GM23338 (cell line): Measurements from ENCODE around the gene LRIG1. TPM values are rescaled to one million over a fixed set of nuclear protein-coding genes. Genes with fewer than 3 reads are reported as not detected.

ENCODE experiments used
- ATAC-seq: fragments of 200-7000 bp; cut with Tn5 transposase; 3 replicates; pipeline ENCODE4 v1.9.1; 2020
- DNase-seq: peaks from one replicate; pipeline ENCODE4 v3.0.0-alpha.2; 2015; ENCODE audit warnings: low spot score
- H2AFZ ChIP-seq: fragments of 200-600 bp; sonication (generic); 2 replicates; pipeline ENCODE4 v1.8.0; 2016; ENCODE audit warnings: antibody characterized with exemption, mild to moderate bottlenecking, moderate library complexity
- H3F3A ChIP-seq: fragments of 200-600 bp; sonication (generic); replicated peaks from 2 replicates; pipeline ENCODE4 v1.8.0; 2017; ENCODE audit warnings: antibody characterized with exemption, mixed run types, low read depth
- H3K27ac ChIP-seq: fragments of 200-600 bp; sonication (generic); 2 replicates; pipeline ENCODE4 v1.6.1; 2016; ENCODE audit warnings: low read depth
- H3K27me3 ChIP-seq: fragments of 200-600 bp; sonication (generic); 2 replicates; pipeline ENCODE4 v1.8.0; 2016; ENCODE audit warnings: mild to moderate bottlenecking, mixed run types, moderate library complexity; ENCODE audit not compliant: insufficient read depth
- H3K36me3 ChIP-seq: fragments of 200-600 bp; sonication (generic); 2 replicates; pipeline ENCODE4 v1.8.0; 2016; ENCODE audit warnings: mild to moderate bottlenecking; ENCODE audit not compliant: insufficient read depth
- H3K4me1 ChIP-seq: fragments of 200-600 bp; sonication (generic); 2 replicates; pipeline ENCODE4 v1.8.0; 2016; ENCODE audit warnings: mild to moderate bottlenecking, moderate library complexity; ENCODE audit not compliant: insufficient read depth
- H3K4me2 ChIP-seq: fragments of 200-600 bp; sonication (generic); 2 replicates; pipeline ENCODE4 v1.7.1; 2017; ENCODE audit warnings: mixed run types
- H3K4me3 ChIP-seq: fragments of 200-600 bp; sonication (generic); 2 replicates; pipeline ENCODE4 v1.6.1; 2016; ENCODE audit warnings: mixed run types
- H3K79me2 ChIP-seq: fragments of 200-600 bp; sonication (generic); replicated peaks from 2 replicates; pipeline ENCODE4 v1.8.0; 2017; ENCODE audit warnings: mild to moderate bottlenecking; ENCODE audit not compliant: insufficient read depth
- H3K9me2 ChIP-seq: fragments of 200-600 bp; sonication (generic); 2 replicates; pipeline ENCODE4 v1.8.0; 2017; ENCODE audit not compliant: insufficient read depth
- H4K20me1 ChIP-seq: fragments of 200-600 bp; sonication (generic); replicated peaks from 2 replicates; pipeline ENCODE4 v1.8.0; 2017; ENCODE audit warnings: mild to moderate bottlenecking; ENCODE audit not compliant: insufficient read depth
- H3K27ac Mint-ChIP-seq: 2 replicates; pipeline ENCODE4 v1.8.0; 2020; ENCODE audit warnings: inconsistent platforms, mild to moderate bottlenecking, moderate library complexity, mixed read lengths
- H3K27me3 Mint-ChIP-seq: 3 replicates; pipeline ENCODE4 v1.8.0; 2022; ENCODE audit warnings: low read depth, mild to moderate bottlenecking, moderate library complexity, mixed read lengths, inconsistent platforms; ENCODE audit not compliant: insufficient read depth, poor library complexity
- H3K36me3 Mint-ChIP-seq: 3 replicates; pipeline ENCODE4 v1.8.0; 2021; ENCODE audit warnings: low read depth, mild to moderate bottlenecking, inconsistent platforms, moderate library complexity, mixed read lengths
- H3K4me1 Mint-ChIP-seq: 3 replicates; pipeline ENCODE4 v1.8.0; 2020; ENCODE audit warnings: mild to moderate bottlenecking, inconsistent platforms, mixed read lengths
- H3K4me3 Mint-ChIP-seq: 3 replicates; pipeline ENCODE4 v1.8.0; 2021; ENCODE audit warnings: moderate library complexity, mild to moderate bottlenecking, inconsistent platforms, mixed read lengths
- H3K9me3 Mint-ChIP-seq: 3 replicates; pipeline ENCODE4 v1.8.0; 2020; ENCODE audit warnings: moderate library complexity, mild to moderate bottlenecking, inconsistent platforms, mixed read lengths
- CREB1 ChIP-seq: fragments of 250-450 bp; sonication (Bioruptor Pico); IDR thresholded peaks from 2 replicates; pipeline ENCODE4 v1.5.0; 2020; ENCODE audit warnings: low read depth, mild to moderate bottlenecking, moderate library complexity
- CTCF ChIP-seq, 2 experiments: fragments of 200-600 bp in 1 of 2; sonication (generic) in 1 of 2; conservative IDR thresholded peaks; 2 replicates each; pipeline versions ENCODE4 v1.5.1 to v1.6.1; 2016 to 2017; ENCODE audit warnings: antibody characterized with exemption in 2 of 2, low read depth in 2 of 2, mild to moderate bottlenecking in 2 of 2, moderate library complexity in 1 of 2
- EZH2 ChIP-seq: fragments of 200-600 bp; sonication (generic); IDR thresholded peaks from one replicate; pipeline ENCODE4 v1.8.0; 2017; ENCODE audit warnings: antibody characterized with exemption, mild to moderate bottlenecking, low read depth; ENCODE audit not compliant: unreplicated experiment
- EZH2phosphoT487 ChIP-seq: fragments of 200-600 bp; sonication (generic); IDR thresholded peaks from one replicate; pipeline ENCODE4 v1.8.1; 2018; ENCODE audit warnings: antibody characterized with exemption; ENCODE audit not compliant: unreplicated experiment
- JUNB ChIP-seq: IDR thresholded peaks from one replicate; pipeline ENCODE4 v1.6.1; 2016; ENCODE audit warnings: antibody characterized with exemption; ENCODE audit not compliant: unreplicated experiment
- NANOG ChIP-seq: IDR thresholded peaks from 2 replicates; pipeline ENCODE4 v1.6.1; 2016; ENCODE audit warnings: antibody characterized with exemption, borderline replicate concordance
- POLR2AphosphoS5 ChIP-seq: IDR thresholded peaks from 2 replicates; pipeline ENCODE4 v1.6.1; 2016; ENCODE audit warnings: antibody characterized with exemption, low read depth
- STAT1 ChIP-seq: IDR thresholded peaks from one replicate; pipeline ENCODE4 v1.6.1; 2016; ENCODE audit warnings: antibody characterized with exemption; ENCODE audit not compliant: unreplicated experiment
- ZNF114 ChIP-seq: fragments of 250-450 bp; sonication (Bioruptor Pico); IDR thresholded peaks from 2 replicates; pipeline ENCODE4 v1.5.0; 2020; ENCODE audit warnings: mild to moderate bottlenecking, moderate library complexity
- ZNF331 ChIP-seq: fragments of 250-450 bp; sonication (Bioruptor Pico); IDR thresholded peaks from 2 replicates; pipeline ENCODE4 v1.5.0; 2020; ENCODE audit warnings: low read depth, mild to moderate bottlenecking, moderate library complexity
- ZNF462 ChIP-seq: fragments of 250-450 bp; sonication (Bioruptor Pico); IDR thresholded peaks from 2 replicates; pipeline ENCODE4 v1.5.0; 2020; ENCODE audit warnings: mild to moderate bottlenecking, moderate library complexity
- polyA plus RNA-seq: library from polyadenylated mRNA; unstranded; fragments of >200 nt; fragmentation: Nextera tagmentation; extraction: Ambion mirVana; gene quantifications from 2 replicates; pipeline ENCODE4 v1.2.1, GENCODE V29; 2016
- total RNA-seq: library from RNA; depleted of rRNA; stranded (reverse); fragments of >200 nt; shearing (Covaris generic); gene quantifications from 2 replicates; pipeline ENCODE4 v1.2.3, GENCODE V29; 2014
- TF ChIP-seq, protein P1 (sequence below): IDR thresholded peaks from 2 replicates; pipeline ENCODE4 v1.6.1; 2016; ENCODE audit warnings: antibody characterized with exemption

Gene LRIG1
- total and polyA plus RNA-seq, 2 experiments from 2014 or later, result 40.0 to 134 TPM

GRCh38 chr3:66456711-66457173 is 44.1 kb downstream of the LRIG1 start (continued):
- TF ChIP-seq, protein P1, sequence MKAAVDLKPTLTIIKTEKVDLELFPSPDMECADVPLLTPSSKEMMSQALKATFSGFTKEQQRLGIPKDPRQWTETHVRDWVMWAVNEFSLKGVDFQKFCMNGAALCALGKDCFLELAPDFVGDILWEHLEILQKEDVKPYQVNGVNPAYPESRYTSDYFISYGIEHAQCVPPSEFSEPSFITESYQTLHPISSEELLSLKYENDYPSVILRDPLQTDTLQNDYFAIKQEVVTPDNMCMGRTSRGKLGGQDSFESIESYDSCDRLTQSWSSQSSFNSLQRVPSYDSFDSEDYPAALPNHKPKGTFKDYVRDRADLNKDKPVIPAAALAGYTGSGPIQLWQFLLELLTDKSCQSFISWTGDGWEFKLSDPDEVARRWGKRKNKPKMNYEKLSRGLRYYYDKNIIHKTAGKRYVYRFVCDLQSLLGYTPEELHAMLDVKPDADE, result no peak

DNA sequence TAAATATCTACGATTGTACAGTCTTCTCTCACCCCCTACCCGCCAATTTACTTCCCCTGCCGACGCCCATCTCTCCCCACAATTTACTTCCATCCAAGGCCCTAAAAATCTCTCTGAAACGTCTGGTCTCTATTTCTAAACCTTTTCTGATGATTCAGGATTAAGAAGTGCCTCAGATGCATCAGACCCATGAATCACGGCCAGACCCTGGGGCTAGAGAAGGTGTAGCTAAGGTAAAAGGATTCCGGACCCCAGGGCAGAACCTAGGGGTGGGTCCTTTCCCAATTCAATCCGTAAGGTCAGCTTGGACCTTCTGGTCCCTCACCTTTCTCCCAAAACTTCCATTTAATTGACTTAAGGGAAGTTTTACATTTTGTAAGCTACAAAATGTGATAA is 46.4 kb downstream of the LRIG1 start:
- H3K4me3 Mint-ChIP-seq, result no peak overlapping the region
- peaks cover 98% of the 10 kb centered on the region for H3K79me2 ChIP-seq
- H3K27ac Mint-ChIP-seq, result peak overlapping the region; percentile 88
- peaks cover 56% of the 10 kb centered on the region for H4K20me1 ChIP-seq
- peaks cover 46% of the 10 kb centered on the region for H3K4me1 ChIP-seq
- H3K36me3 ChIP-seq, result peaks cover 35% of the 10 kb centered on the region; the same call in 1 of the 2 replicates
- peaks cover 9% of the 10 kb centered on the region for H3K27me3 Mint-ChIP-seq
- H3K9me2 ChIP-seq, result no peaks in the 10 kb centered on the region
- H3K27ac ChIP-seq, result no peak overlapping the region; the same call in 1 of the 2 replicates
- no peaks in the 10 kb centered on the region for H3K9me3 Mint-ChIP-seq
- peaks cover 62% of the 10 kb centered on the region for H3K4me1 Mint-ChIP-seq
- H3K4me2 ChIP-seq, result no peak overlapping the region
- H3K27me3 ChIP-seq, result no peaks in the 10 kb centered on the region
- H2AFZ ChIP-seq, result no peak overlapping the region
- H3F3A ChIP-seq, result 0 out of 2 replicates have a peak, but pooled peaks cover 6% of the 10 kb centered on the region
- peaks cover 95% of the 10 kb centered on the region for H3K36me3 Mint-ChIP-seq
- DNase-seq (no peak), ATAC-seq (no peak)
- no peak overlapping the region for H3K4me3 ChIP-seq
- TF ChIP-seq POLR2AphosphoS5 (no peak), CREB1 (CRISPR knock-in tag) (no peak), ZNF462 (CRISPR knock-in tag) (no peak), CTCF (conservative IDR thresholded peaks at IDR 0.05; ENCODE audit: low read depth in 2 of 2) (no peak), STAT1 (no peak), NANOG (no peak), EZH2phosphoT487 (no peak), EZH2 (no peak), JUNB (no peak), ZNF331 (CRISPR knock-in tag) (no peak), ZNF114 (CRISPR knock-in tag) (no peak)
- TF ChIP-seq, protein P1, result no peak
